HG03064 (cell line): ENCODE results near the gene CALCOCO1.
"Not testable (repeated sequence)": the region's sequence is repeated elsewhere in the genome, so short reads cannot be mapped to it uniquely, and the experiment has no call there.

Experiments used
- ATAC-seq: cut with Tn5 transposase; IDR thresholded peaks from one replicate; pipeline ENCODE4 v1.9.1; 2021; ENCODE audit warnings: low read depth; ENCODE audit not compliant: unreplicated experiment

The CALCOCO1 gene

GRCh38 chr12:53735556-53735955 lies 8.3 kb upstream of the CALCOCO1 start:
- ATAC-seq = no peak

- ATAC-seq = no peak
These were observed 7.2 kb upstream of the CALCOCO1 start for GRCh38 chr12:53734425-53734824.

- ATAC-seq = no peak
These were observed 6.6 kb upstream of the CALCOCO1 start for GRCh38 chr12:53733807-53734200.

GRCh38 chr12:53733051-53733806 lies 6.0 kb upstream of the CALCOCO1 start:
- ATAC-seq = no peak

GRCh38 chr12:53729644-53730043 lies 2.4 kb upstream of the CALCOCO1 start:
- ATAC-seq = no peak

- ATAC-seq = no peak
These were observed 954 bp upstream of the CALCOCO1 start for GRCh38 chr12:53728206-53728605.

- ATAC-seq = no peak
These were observed 324 bp downstream of the CALCOCO1 start for GRCh38 chr12:53726946-53727309.

- no peak for ATAC-seq
These were observed 911 bp downstream of the CALCOCO1 start for GRCh38 chr12:53726341-53726740.

- ATAC-seq = no peak
These were observed 1.4 kb downstream of the CALCOCO1 start for GRCh38 chr12:53725824-53726223.

GRCh38 chr12:53722450-53723041 lies 4.7 kb downstream of the CALCOCO1 start:
- no peak for ATAC-seq

- no peak for ATAC-seq
These were observed 6.3 kb downstream of the CALCOCO1 start for GRCh38 chr12:53720946-53721345.

GRCh38 chr12:53719649-53720048 lies 7.6 kb downstream of the CALCOCO1 start:
- no peak for ATAC-seq

- ATAC-seq = not testable (repeated sequence)
These were observed 8.7 kb downstream of the CALCOCO1 start for GRCh38 chr12:53718567-53718966.

- no peak for ATAC-seq
These were observed 9.9 kb downstream of the CALCOCO1 start for GRCh38 chr12:53717319-53717718.

GRCh38 chr12:53714004-53714403 lies 13.2 kb downstream of the CALCOCO1 start:
- no peak for ATAC-seq

- ATAC-seq = no peak
These were observed 13.7 kb downstream of the CALCOCO1 start for GRCh38 chr12:53713516-53713915.

- ATAC-seq = no peak
These were observed 15.1 kb downstream of the CALCOCO1 start for GRCh38 chr12:53712059-53712643.

GRCh38 chr12:53710091-53710490 lies 17.2 kb downstream of the CALCOCO1 start:
- ATAC-seq = no peak

GRCh38 chr12:53709671-53710070 lies 17.6 kb downstream of the CALCOCO1 start:
- ATAC-seq = no peak

- no peak for ATAC-seq
These were observed 21.2 kb downstream of the CALCOCO1 start for GRCh38 chr12:53706080-53706479.

- ATAC-seq = no peak
These were observed 23.5 kb downstream of the CALCOCO1 start for GRCh38 chr12:53703756-53704155.
